GM20431 (cell line): ENCODE measurements around the gene MAP2K6.
"Not testable (repeated sequence)": the region's sequence is repeated elsewhere in the genome, so short reads cannot be mapped to it uniquely, and the experiment has no call there.

ENCODE experiments used
- in situ Hi-C: fragments of 300-500 bp; cut with MseI, MboI; formaldehyde crosslinking; loops from one replicate; pipeline ENCODE4 v1.15.0; 2020; ENCODE audit warnings: low sequenced_read_pairs; ENCODE audit not compliant: unreplicated experiment

The MAP2K6 gene

DNA sequence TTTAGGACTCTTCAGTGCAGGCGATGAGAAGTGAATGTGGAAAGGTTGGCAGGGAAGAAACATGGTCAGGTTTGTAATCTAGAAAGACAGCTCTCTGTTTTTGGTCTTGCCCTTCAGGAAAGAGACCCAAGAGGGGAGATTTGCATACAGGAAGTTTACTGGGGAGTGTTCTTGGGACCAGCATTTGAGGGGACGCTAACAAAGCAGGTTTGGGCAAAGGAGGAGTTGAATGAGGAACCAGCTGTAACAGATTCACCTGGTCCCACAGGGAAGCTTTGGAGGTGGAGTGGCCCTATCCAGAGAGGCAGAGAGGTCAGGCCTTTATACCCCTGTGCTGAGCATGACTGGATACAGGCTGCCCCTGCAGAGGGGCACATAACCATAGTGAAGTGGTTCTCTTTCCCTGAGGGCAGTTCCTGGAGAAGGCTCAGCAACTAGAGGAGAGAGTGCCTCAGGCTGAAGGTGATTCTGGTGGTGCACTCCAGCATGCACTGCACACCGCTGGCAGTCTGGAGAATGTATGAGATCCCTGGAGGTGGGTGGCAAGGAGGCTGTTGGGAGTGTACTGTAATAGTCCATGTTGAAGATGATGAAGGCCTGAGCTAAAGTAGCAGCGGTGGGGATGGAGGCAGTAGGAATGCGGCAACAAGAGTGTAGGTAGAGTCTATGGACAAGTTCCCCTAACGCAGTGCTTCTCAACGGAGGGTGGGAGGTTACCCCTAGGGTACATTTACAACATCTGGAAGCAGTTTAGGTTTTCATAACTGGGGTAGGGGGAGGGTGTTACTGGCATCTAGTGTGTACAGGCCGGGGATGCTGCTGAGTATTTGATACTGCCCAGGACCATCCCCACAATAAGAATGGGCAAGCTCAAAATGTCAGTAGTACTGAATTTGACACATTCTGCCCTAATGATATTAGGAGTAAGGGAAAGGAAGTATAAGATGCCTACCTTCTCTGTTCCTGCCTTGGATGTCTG, 37.2 kb downstream of the MAP2K6 start:
- in situ Hi-C loops, result no loop called here

DNA sequence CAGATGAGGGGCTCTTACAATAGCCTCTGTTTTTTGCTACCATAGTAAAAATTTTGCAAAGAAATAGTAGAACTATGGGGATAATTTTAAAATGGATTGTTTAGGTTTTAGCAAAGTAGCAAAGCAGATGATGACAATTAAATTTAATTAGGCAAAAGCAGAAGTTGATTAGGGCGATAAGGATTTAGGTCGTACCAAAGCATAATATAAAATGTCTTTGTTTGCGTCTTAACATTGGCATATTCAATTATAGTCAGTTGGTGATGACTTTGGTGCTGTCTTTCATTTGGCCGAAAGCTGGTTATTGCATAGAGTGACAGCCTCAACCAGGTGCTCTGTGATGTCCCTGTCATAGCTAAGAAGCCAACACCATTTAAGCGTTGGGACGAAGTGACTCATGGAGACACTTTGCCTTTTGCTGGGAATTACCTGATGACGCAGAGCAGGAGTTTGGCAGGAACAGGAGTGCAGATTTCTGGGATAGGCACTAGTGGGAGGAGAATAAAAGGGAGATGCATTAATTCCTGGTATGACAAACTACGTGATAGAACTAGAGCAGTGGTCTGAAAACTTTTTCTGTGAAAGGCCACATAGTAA, 38.3 kb downstream of the MAP2K6 start:
- in situ Hi-C loops, result no loop called here

DNA sequence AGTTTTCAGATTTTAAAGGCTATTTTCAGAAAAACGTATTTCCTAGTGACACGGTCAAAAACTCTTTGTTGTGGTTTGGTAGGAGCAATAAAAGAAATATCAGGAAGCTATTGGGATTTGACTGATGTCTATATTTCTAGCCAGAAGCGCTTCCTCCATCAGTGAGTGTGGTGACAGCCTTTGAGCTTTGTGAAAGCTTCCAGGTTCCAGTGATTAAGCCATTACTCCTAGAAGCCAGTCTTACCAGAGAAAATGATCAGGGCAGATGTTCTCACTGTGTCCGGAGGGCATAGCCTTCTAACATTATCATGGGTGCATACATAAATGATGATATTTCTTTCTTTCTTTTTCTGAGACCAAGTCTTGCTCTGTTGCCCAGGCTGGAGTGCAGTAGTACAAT, 39.6 kb downstream of the MAP2K6 start:
- in situ Hi-C loops, result no loop called here

DNA sequence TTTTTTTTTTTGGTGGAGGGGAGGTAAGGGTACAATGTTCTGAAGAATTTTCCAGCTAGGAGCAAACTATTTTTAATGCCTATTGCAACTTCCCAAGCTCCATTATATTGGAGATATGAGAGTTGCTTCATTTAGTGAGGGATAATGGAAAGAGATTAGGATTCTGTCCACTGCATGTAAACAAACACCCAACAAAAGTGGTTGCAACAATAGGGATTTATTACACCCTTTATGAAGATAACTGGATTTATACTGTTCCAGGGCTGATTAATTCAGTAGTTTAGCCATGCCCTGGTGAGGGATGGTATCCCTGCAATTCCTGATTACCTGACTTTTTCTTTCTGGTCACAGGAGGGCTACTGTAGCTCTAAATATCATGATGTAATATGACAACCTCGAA, 40.5 kb downstream of the MAP2K6 start:
- in situ Hi-C loops, result no loop called here

DNA sequence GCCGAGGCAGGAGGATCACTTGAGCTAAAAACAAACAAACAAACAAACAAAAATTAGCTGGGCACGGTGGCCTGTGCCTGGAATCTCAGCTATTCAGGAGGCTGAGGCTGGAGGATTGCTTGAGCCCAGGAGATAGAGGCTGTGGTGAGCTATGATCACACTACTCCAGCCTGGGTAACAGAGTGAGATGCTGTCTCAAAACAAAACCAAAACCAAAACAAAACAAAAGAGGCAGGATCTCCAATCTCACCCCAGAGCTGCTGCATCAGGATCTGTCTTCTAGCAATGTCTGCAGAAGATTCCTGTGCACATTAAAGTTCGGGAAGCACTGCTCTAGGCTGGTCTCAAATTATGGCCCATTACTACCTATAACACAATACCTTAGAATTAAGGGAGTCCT, 43.1 kb downstream of the MAP2K6 start:
- in situ Hi-C loops, result no loop called here

DNA sequence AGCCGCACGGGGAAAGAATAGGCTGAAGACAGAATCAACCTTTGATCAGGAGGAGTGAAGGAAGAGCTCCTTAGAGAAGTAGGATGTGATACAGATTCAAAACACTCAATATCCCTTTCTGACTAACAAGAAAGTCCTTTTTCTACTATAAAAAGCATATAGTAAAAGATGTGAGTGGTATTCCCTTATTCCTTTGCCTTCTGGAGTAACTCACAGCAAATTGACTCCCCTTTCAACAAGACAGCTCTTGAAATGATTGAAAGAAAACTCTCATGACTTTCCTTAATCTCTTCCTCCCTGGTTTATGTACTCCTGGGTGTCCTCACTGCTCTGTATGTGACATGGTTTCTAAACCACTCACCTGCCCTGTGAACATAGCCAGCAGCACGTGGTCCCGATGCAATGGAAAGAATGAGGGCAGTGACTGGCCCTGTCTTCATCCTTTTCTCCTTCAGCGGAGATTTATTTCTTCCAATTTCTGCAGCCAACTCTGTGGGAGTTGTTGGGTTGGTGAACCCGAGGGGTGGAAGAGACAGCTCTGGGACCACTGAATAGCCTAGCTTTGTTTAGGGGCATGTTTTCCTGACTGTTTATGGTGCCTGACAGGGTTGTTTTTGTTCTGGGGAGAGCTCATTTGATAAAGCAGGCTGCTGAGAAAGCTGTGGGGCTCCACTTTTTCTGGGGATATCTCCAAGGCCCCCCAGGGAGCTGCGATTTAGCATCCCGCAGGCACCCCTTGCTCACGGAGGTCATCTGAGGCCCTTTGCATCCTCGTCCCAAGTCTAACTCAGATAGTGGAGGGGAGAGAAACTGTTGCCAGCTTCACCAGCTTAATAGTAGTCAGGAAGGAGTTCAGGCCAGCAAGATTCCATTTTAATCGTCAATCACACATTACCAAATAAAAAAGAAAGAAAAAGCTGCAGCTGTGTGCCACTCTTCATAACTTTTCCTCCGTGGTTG, 46.7 kb downstream of the MAP2K6 start:
- in situ Hi-C loops, result no loop called here

DNA sequence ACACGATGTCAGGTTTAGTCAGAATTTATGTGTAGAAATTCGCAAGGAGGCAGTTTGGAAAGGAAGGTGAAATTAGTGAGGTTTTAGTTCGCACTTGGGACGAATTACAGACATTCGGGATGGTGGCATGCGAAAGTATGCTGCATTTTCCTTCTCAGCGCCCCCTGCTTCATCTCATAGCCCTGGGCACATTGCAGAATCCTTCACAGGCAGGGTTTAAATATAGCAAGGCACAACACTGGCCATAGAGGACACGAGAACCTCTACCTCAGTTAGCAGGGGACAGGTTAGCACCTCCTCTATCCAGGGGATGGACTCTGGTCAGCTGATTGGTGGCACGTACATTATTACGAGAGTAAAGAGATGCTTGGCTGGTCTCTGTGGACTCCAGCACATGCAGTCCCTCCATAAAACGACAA, 47.5 kb downstream of the MAP2K6 start:
- in situ Hi-C loops, result no loop called here

DNA sequence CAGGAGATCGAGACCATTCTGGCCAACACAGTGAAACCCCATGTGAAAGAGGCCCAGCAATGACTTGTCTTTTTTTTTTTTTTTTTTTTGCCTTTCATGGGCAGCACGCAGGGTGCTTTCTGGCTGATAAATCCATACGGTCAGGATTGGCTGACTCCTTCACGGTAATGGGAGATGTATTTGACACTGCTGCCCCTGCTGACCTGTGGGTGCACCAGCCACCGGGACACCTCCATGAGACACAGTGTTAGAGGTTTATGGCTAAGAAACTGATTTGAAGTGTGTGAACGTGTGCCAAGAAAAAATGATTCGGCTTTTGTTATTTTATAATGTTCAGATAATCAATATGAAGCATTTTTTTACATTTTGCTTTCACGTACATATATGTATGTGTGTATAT, 48.4 kb downstream of the MAP2K6 start:
- in situ Hi-C loops, result no loop called here

DNA sequence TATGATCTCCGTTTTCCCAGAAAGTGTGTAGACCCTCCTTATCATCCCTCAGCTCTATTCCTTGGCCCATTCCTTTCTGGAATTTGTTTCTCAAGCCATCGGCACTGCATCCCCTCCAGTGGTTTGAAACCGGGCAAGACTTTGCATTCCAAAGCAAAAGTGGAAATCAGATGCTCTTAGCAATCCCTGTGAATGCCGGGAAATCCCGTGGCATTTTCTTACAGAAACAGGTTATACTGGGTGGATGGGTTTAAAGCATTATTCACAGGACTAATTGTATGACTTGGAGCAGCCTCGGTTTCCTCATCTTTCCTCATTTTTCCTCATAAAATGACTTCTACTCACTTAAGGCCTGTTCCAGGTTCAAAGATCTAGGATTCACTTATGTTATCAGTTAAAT, 52.0 kb downstream of the MAP2K6 start:
- in situ Hi-C loops, result no loop called here

DNA sequence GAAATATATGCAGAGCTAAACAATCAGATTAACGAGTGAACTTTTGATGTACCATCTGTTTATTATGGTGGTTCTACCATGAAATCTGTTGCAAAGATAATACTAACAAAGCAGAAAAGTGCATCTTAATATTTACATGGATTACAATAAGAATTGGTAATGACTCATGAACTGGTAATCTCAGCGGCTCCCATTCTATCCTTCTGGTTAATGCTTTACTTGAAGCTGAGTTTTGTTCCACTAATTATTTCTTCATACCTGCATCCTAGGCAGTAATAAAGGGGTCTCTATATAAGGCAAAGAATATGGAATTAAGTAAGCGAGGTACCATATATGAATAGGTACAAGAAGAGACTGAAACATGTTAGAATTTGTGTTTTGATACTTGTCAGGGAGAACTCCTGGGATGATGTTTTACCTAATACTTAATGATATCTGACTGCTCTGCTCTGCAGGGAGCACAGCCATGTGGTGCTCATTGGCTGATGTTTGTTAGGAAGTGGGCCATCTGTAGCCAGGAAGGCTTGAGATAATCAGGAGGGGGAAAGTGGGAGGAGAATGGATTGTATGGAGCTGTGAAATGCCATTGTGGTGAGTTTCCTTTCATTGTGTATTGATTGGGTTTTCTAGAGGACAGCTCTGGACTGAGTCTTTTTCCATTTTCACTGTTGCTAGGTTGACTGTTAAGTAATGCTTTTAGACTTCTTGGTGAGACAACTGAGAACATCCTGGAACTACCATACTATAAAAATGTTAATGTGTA, 52.6 kb downstream of the MAP2K6 start:
- in situ Hi-C loops, result no loop called here

DNA sequence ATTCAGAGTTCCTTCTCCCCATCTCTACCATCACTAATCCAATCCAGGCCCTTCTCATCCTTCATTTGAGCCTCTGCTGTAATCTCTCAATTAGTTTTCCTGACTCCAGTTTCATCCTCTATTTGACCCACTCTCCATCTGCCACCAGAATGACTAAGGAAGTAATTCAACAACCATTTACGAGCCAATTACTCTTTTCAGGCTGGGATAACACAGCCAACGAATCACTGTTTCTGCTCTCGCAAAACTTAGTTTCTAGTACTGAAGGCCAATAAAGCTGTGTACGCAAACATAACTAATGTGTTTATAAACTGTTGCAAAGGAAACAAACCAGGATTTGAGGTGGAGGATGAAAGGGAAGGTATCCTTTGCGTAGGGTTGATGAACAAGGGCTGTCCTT, 53.7 kb downstream of the MAP2K6 start:
- in situ Hi-C loops, result no loop called here

DNA sequence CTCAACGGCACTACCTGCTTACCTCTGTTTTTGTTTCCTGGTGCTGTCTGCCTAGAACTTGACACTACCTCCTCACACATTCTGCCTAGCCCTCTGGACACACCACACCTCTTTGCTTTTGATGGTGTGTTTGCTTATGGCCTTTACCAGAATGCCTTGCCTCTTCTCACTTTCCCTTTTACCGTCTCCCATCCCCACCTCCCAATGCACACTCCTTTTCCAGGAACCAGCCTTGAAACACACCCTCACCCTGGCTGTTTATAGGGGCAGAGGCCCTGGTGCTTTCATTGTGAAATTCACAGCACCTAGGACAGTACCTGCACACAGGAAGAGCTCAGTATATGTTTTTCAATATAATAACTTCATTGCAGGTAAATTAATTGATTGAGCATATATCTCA, 56.2 kb downstream of the MAP2K6 start:
- in situ Hi-C loops, result no loop called here

DNA sequence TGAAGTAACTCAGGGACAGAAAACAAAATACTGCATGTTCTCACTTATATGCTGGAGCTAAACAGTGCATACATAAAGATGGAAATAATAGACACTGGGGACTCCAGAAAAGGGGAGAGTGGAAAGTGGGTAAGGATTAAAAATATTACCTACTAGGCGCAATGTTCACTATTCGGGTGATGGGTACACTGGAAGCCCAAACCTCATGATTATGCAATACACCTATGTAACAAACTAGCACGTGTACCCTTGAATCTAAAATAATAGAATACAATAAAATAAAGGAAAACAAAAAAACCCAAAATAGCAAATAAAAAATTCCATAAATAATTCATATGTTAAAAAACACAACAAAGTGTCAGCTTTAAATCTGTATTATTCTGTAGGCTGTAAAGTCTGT, 56.9 kb downstream of the MAP2K6 start:
- in situ Hi-C loops, result no loop called here

DNA sequence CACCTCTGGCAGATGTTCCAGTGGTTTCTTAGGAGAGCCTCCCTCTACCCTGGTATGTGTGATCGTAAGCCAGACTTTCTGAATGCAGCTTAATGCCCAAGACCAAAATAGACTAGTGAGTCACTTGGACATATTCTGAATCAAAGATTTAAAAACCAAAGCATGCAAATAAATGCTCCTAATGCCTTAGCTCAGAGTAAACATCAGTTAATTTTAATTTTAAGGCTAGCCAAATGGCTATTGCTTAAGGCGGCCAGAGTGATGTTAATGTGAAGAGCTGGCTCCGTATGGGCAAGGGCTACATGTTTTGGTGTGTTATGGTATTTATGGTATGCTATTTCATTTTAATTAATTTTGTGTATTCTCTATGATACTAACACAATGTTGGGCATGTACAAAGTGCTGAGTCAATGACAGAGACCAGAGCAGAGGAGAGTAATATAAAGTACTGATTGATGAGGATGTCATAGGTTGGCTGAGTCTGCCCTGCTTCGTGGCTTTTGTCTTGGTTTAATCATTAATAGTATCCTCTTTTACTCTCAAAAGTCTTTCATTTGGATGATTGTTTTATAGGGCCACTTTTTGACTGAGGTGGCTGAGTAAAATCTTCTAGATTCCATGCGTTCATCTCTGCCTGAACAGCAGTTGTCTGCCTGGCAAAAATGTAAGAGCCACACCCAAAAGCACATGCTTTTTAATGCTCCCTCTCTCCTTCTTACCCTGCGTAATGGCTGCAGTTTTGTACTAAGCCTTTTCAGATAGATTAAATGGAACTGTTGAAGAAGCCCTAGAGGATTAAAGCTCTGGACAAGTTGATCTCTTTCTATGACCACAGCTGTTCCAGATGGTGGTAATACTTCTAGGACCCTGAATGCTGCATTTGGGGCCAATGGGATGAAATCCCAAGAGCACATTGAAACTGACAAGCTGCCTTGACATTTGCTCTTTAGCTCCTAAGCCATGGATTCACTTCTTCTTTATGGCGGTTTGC, 59.6 kb downstream of the MAP2K6 start:
- in situ Hi-C loops, result no loop called here

DNA sequence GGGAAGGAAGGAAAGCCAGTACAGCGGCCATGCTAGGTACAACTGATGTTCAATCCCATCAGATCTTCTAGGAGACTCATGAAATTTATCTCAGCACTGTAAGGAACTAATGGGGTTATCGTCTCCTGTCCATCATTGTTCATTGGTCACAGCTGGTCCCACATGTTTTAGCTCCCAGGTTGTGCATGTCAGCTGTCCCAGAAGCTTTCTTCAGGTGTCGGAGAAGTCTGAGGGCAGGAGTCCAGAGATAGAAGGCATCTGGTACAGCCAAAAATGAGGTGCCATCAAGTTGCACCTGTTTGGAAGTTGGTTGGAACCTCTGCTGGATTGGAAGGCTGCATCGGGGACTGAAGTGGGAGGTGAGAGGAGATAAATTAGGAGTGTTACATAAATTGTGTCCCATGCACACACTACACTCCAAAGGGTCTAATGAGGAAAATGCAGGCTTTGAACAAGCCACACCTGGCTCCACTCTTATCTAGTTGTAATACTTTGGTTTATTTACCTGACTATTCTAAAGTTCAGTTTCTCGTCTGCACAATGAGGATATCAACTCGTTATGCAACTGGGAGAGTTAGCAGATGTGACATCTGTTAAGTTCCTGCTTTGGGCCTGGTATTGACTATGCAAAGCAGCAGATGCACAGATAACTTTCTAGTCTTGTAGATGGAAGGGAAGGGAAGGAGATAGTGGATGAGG, 62.9 kb downstream of the MAP2K6 start:
- in situ Hi-C loops, result no loop called here

DNA sequence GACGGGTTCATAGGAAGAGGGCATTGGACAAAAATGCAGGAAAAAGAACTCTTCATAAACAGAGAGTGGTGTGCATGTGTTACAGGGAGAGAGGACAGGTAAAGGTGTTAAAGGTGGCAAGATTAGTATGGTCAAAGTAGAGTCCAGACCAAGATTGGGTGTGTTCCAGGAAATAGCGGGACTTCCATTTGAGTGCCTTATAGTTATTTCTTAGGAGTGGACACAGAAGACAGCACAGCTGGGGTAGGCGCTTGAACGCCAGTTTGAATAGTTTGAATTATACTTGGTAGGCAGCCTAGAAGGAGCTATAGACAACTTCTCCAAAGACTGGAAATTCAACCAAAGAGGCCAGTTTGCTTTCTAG, 63.4 kb downstream of the MAP2K6 start:
- in situ Hi-C loops, result no loop called here

DNA sequence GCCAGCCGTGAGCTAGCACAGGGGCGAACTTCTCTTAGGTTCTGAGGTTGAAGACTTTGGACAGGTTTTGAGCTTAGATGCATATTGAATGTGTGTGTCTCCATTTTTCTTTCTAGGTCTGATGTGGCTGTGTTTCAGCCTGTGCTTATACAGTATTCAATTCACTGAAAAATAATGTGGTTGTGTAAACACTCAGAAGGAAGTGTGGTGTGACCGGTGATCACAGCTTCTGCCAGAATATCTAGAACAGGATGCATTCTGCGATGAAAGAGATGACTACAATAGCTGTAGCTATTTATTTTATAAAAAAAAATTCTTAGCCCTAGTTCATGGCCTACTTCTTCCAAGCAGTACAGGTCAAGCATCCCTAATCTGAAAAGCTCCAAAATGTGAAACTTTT, 64.4 kb downstream of the MAP2K6 start:
- in situ Hi-C loops, result no loop called here

DNA sequence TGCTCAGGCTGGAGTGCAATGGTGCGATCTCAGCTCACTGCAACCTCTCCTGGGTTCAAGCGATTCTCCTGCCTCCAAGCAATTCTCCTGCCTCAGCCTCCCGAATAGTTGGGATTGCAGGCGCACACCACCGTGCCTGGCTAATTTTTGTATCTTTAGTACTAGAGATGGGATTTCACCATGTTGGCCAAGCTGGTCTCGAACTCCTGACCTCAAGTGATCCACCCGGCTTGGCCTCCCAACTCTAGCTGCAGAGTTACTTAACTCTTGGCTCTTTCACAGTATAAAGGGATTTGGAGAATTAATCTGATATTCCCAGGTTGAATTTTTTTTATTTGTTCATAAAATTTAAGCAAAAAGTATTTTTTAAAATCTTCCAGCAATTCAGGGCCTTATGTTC, 65.3 kb downstream of the MAP2K6 start:
- in situ Hi-C loops, result not testable (repeated sequence)
